ENCODE data around the gene DGKD.

The DGKD gene

DNA sequence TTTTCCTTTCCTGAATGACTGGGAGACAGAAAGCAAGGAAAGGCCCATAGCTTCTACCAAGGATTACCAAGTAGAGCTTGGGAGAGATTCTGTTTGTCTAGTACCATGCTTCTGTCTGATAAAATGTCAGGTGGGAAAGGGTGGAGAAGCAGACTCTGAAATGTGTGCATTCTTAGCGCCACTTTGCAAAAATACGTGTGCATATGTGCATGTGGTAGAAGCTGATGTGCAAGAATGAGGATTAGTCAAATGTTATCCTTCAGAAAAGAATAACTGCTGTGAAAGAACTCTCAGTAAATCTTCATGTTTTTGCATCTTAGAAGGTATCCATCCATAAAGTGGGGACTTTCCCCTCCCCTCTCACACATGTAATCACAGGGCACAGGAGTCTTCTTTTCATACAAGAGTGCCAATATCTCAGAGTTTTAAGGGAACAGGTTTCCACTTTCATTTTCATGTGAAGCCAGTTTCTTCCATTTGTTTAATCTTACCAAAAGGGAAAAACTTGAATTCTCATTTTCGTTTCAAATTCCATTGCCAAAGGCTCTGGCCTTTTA is 15.4 kb upstream of the DGKD start:
- H3K27ac ChIP-seq (ENCODE audit: low read depth, low read length), result no peak overlapping the region
- no peak overlapping the region for H3K9ac ChIP-seq (ENCODE audit: low read depth, low read length)
- H3K27me3 ChIP-seq (ENCODE audit: control insufficient read depth, insufficient read depth, low read length), result peaks cover 11% of the 10 kb centered on the region
- H3K9me3 ChIP-seq (ENCODE audit: control insufficient read depth, insufficient read depth, low read length), result no peaks in the 10 kb centered on the region
- H3K36me3 ChIP-seq (ENCODE audit: control insufficient read depth, insufficient read depth, low read length), result no peaks in the 10 kb centered on the region
- no peaks in the 10 kb centered on the region for H3K4me1 ChIP-seq (ENCODE audit: control insufficient read depth, insufficient read depth, low read length)
- H3K4me3 ChIP-seq (ENCODE audit: low read depth, low read length), result no peak overlapping the region

DNA sequence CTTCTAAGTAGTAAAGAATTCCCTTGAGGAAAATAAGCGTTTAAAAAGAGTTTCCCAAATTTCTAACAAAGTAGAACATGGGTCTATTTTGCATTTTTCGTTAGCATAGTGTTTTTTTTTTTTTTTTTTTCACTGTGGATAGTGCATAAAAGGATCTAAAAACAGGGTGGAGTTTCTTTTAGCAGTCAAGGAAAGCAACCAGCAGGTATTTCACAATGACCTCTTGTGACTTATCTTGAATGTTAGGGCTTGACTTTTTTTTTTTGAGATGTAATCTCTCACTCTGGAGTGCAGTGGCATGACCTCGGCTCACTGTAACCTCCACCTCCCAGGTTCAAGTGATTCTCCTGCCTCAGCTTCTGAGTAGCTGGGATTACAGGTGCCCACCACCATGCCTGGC is 14.9 kb upstream of the DGKD start:
- Histone ChIP-seq H3K9me3 (ENCODE audit: control insufficient read depth, insufficient read depth, low read length) (no peaks in the 10 kb centered on the region), H3K36me3 (ENCODE audit: control insufficient read depth, insufficient read depth, low read length) (no peaks in the 10 kb centered on the region), H3K9ac (ENCODE audit: low read depth, low read length) (no peak overlapping the region), H3K27me3 (ENCODE audit: control insufficient read depth, insufficient read depth, low read length) (peaks cover 6% of the 10 kb centered on the region), H3K4me3 (ENCODE audit: low read depth, low read length) (no peak overlapping the region), H3K27ac (ENCODE audit: low read depth, low read length) (no peak overlapping the region), H3K4me1 (ENCODE audit: control insufficient read depth, insufficient read depth, low read length) (no peaks in the 10 kb centered on the region)

DNA sequence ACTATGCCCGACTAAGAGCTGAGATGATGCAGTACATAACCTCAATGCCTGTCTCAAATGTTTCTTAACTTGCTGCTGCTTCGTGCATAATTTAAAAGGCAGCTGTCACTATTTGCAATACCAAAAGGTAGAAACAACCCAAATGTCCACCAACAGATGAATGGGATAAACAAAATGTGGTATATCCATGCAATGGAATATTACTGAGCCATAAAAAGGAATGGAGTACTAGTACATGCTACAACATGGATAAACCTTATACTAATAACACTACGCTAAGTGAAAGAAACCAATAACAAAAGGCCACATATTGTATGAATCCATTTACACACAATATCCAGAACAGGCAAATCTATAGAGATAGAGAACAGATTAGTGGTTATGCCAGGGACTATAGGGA is 13.0 kb upstream of the DGKD start:
- H3K27me3 ChIP-seq (ENCODE audit: control insufficient read depth, insufficient read depth, low read length), result no peaks in the 10 kb centered on the region; the same call in 1 of the 2 replicates
- H3K9ac ChIP-seq (ENCODE audit: low read depth, low read length), result no peak overlapping the region
- H3K4me3 ChIP-seq (ENCODE audit: low read depth, low read length), result no peak overlapping the region
- no peak overlapping the region for H3K27ac ChIP-seq (ENCODE audit: low read depth, low read length)
- no peaks in the 10 kb centered on the region for H3K9me3 ChIP-seq (ENCODE audit: control insufficient read depth, insufficient read depth, low read length)
- H3K36me3 ChIP-seq (ENCODE audit: control insufficient read depth, insufficient read depth, low read length), result no peaks in the 10 kb centered on the region
- H3K4me1 ChIP-seq (ENCODE audit: control insufficient read depth, insufficient read depth, low read length), result no peaks in the 10 kb centered on the region

DNA sequence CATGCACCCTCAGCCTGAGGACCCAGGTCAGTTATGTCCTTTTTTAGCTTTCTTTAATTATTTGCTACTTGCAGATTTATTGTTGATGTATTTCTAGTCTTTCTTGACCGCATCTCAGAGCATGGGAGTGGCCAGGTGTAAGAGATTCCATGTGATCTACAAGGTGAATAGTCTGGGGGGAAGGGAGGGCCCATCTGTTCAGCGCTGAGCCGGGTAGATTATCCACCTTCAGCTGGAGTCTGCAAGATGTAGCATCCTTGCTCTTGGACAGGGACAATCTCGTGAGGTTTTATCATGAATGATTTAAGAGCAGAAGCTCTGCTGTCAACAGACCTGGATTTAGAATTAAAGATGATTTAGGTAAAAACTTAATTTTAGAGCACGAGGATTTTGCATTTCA is 12.0 kb upstream of the DGKD start:
- no peak overlapping the region for H3K27ac ChIP-seq (ENCODE audit: low read depth, low read length)
- H3K4me3 ChIP-seq (ENCODE audit: low read depth, low read length), result no peak overlapping the region
- no peak overlapping the region for H3K9ac ChIP-seq (ENCODE audit: low read depth, low read length)
- H3K27me3 ChIP-seq (ENCODE audit: control insufficient read depth, insufficient read depth, low read length), result no peaks in the 10 kb centered on the region; the same call in 1 of the 2 replicates
- no peaks in the 10 kb centered on the region for H3K9me3 ChIP-seq (ENCODE audit: control insufficient read depth, insufficient read depth, low read length)
- no peaks in the 10 kb centered on the region for H3K4me1 ChIP-seq (ENCODE audit: control insufficient read depth, insufficient read depth, low read length)
- no peaks in the 10 kb centered on the region for H3K36me3 ChIP-seq (ENCODE audit: control insufficient read depth, insufficient read depth, low read length)

DNA sequence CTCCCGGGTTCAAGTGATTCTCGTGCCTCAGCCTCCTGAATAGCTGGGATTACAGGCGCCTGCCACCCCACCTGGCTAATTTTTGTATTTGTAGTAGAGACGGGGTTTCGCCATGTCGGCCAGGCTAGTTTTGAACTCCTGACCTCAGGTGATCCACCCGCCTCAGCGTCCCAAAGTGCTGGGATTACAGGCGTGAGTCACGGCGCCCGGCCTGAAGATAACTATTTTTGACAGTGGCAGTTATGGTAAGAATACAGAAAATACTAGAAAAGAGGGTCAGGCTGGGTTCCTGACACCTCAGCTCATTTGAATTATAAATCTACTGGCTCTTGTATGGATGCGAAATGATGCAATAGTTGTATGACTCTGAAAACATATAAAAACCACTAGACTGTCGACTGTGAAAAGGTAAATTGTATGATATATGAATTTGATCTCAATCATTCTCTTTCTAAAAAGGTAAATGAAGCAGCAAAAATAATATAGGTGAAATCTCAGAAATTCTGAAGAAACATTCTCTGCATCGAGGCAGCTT is 11.1 kb upstream of the DGKD start:
- H3K9me3 ChIP-seq (ENCODE audit: control insufficient read depth, insufficient read depth, low read length), result no peaks in the 10 kb centered on the region
- H3K27me3 ChIP-seq (ENCODE audit: control insufficient read depth, insufficient read depth, low read length), result no peaks in the 10 kb centered on the region; the same call in 1 of the 2 replicates
- H3K27ac ChIP-seq (ENCODE audit: low read depth, low read length), result no peak overlapping the region
- no peaks in the 10 kb centered on the region for H3K4me1 ChIP-seq (ENCODE audit: control insufficient read depth, insufficient read depth, low read length)
- H3K4me3 ChIP-seq (ENCODE audit: low read depth, low read length), result no peak overlapping the region
- H3K36me3 ChIP-seq (ENCODE audit: control insufficient read depth, insufficient read depth, low read length), result no peaks in the 10 kb centered on the region
- no peak overlapping the region for H3K9ac ChIP-seq (ENCODE audit: low read depth, low read length)

- H3K4me1 ChIP-seq (ENCODE audit: control insufficient read depth, insufficient read depth, low read length), result no peaks in the 10 kb centered on the region
- H3K27me3 ChIP-seq (ENCODE audit: control insufficient read depth, insufficient read depth, low read length), result no peaks in the 10 kb centered on the region
- no peak overlapping the region for H3K27ac ChIP-seq (ENCODE audit: low read depth, low read length)
Observed at GRCh38 chr2:233346376-233346775, 7.9 kb upstream of the DGKD start.

GRCh38 chr2:233346930-233347329 is 7.4 kb upstream of the DGKD start:
- no peak overlapping the region for H3K4me3 ChIP-seq (ENCODE audit: low read depth, low read length)
- no peaks in the 10 kb centered on the region for H3K9me3 ChIP-seq (ENCODE audit: control insufficient read depth, insufficient read depth, low read length)
- no peaks in the 10 kb centered on the region for H3K27me3 ChIP-seq (ENCODE audit: control insufficient read depth, insufficient read depth, low read length)
- no peaks in the 10 kb centered on the region for H3K4me1 ChIP-seq (ENCODE audit: control insufficient read depth, insufficient read depth, low read length)
- H3K27ac ChIP-seq (ENCODE audit: low read depth, low read length), result no peak overlapping the region
- no peak overlapping the region for H3K9ac ChIP-seq (ENCODE audit: low read depth, low read length)
- no peaks in the 10 kb centered on the region for H3K36me3 ChIP-seq (ENCODE audit: control insufficient read depth, insufficient read depth, low read length)

More at GRCh38 chr2:233346376-233346775, 7.9 kb upstream of the DGKD start:
- Histone ChIP-seq H3K4me3 (ENCODE audit: low read depth, low read length) (no peak overlapping the region), H3K9me3 (ENCODE audit: control insufficient read depth, insufficient read depth, low read length) (no peaks in the 10 kb centered on the region), H3K9ac (ENCODE audit: low read depth, low read length) (no peak overlapping the region), H3K36me3 (ENCODE audit: control insufficient read depth, insufficient read depth, low read length) (no peaks in the 10 kb centered on the region)

GRCh38 chr2:233349005-233349998 is 5.0 kb upstream of the DGKD start:
- no peaks in the 10 kb centered on the region for H3K9me3 ChIP-seq (ENCODE audit: control insufficient read depth, insufficient read depth, low read length)
- no peaks in the 10 kb centered on the region for H3K36me3 ChIP-seq (ENCODE audit: control insufficient read depth, insufficient read depth, low read length)
- no peak overlapping the region for H3K4me3 ChIP-seq (ENCODE audit: low read depth, low read length)
- peaks cover 12% of the 10 kb centered on the region for H3K27me3 ChIP-seq (ENCODE audit: control insufficient read depth, insufficient read depth, low read length)
- no peaks in the 10 kb centered on the region for H3K4me1 ChIP-seq (ENCODE audit: control insufficient read depth, insufficient read depth, low read length)
- no peak overlapping the region for H3K9ac ChIP-seq (ENCODE audit: low read depth, low read length)
- H3K27ac ChIP-seq (ENCODE audit: low read depth, low read length), result no peak overlapping the region

- H3K4me1 ChIP-seq (ENCODE audit: control insufficient read depth, insufficient read depth, low read length), result peaks cover 2% of the 10 kb centered on the region; the same call in 1 of the 2 replicates
- H3K9me3 ChIP-seq (ENCODE audit: control insufficient read depth, insufficient read depth, low read length), result no peaks in the 10 kb centered on the region
- peaks cover 22% of the 10 kb centered on the region for H3K27me3 ChIP-seq (ENCODE audit: control insufficient read depth, insufficient read depth, low read length)
- no peak overlapping the region for H3K9ac ChIP-seq (ENCODE audit: low read depth, low read length)
- H3K27ac ChIP-seq (ENCODE audit: low read depth, low read length), result no peak overlapping the region
- no peak overlapping the region for H3K4me3 ChIP-seq (ENCODE audit: low read depth, low read length)
- no peaks in the 10 kb centered on the region for H3K36me3 ChIP-seq (ENCODE audit: control insufficient read depth, insufficient read depth, low read length)
Observed at GRCh38 chr2:233350708-233351107, 3.6 kb upstream of the DGKD start.

GRCh38 chr2:233351423-233351822 is 2.9 kb upstream of the DGKD start:
- Histone ChIP-seq H3K27ac (ENCODE audit: low read depth, low read length) (no peak overlapping the region), H3K4me1 (ENCODE audit: control insufficient read depth, insufficient read depth, low read length) (peaks cover 2% of the 10 kb centered on the region; the same call in 1 of the 2 replicates), H3K4me3 (ENCODE audit: low read depth, low read length) (no peak overlapping the region), H3K9me3 (ENCODE audit: control insufficient read depth, insufficient read depth, low read length) (no peaks in the 10 kb centered on the region), H3K36me3 (ENCODE audit: control insufficient read depth, insufficient read depth, low read length) (no peaks in the 10 kb centered on the region), H3K27me3 (ENCODE audit: control insufficient read depth, insufficient read depth, low read length) (peaks cover 26% of the 10 kb centered on the region), H3K9ac (ENCODE audit: low read depth, low read length) (no peak overlapping the region)
